GM13976 (cell line): ENCODE data around the gene SCAPER.
"Not testable (repeated sequence)": the region's sequence is repeated elsewhere in the genome, so short reads cannot be mapped to it uniquely, and the experiment has no call there.

Experiments used
- DNase-seq: peaks from one replicate; pipeline ENCODE4 v3.0.0; 2012; ENCODE audit warnings: low spot score
- in situ Hi-C: fragments of 300-500 bp; cut with MboI; formaldehyde crosslinking; loops from one replicate; pipeline ENCODE4 v1.12.0; 2022; ENCODE audit warnings: low sequenced_read_pairs, mixed read lengths, inconsistent platforms; ENCODE audit not compliant: unreplicated experiment
- TF ChIP-seq, protein P1 (sequence below): IDR thresholded peaks from 2 replicates; pipeline ENCODE4 v1.5.1; 2012; ENCODE audit warnings: borderline replicate concordance, mild to moderate bottlenecking; ENCODE audit not compliant: insufficient read depth; ENCODE audit errors: extremely low read depth, missing control alignments, control extremely low read depth

The SCAPER gene

DNA sequence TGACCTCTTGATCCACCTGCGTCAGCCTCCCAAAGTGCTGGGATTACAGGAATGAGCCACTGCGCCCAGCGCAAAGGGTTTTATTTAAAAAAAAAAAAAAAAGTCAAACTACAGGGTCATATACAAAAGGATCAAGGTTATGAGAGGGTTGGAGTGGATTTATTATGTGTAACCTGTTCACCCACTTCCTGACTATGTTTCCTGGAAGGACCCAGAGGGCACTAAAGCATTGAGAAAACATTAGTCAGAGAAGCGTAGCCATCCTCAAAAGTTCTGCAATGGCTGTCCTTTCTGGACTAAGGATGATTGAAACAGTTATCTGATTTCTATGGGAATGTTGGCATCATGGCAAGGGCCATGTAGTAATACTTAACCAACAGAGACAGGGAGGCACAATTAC is 7.3 kb upstream of the SCAPER start:
- TF ChIP-seq, protein P1, sequence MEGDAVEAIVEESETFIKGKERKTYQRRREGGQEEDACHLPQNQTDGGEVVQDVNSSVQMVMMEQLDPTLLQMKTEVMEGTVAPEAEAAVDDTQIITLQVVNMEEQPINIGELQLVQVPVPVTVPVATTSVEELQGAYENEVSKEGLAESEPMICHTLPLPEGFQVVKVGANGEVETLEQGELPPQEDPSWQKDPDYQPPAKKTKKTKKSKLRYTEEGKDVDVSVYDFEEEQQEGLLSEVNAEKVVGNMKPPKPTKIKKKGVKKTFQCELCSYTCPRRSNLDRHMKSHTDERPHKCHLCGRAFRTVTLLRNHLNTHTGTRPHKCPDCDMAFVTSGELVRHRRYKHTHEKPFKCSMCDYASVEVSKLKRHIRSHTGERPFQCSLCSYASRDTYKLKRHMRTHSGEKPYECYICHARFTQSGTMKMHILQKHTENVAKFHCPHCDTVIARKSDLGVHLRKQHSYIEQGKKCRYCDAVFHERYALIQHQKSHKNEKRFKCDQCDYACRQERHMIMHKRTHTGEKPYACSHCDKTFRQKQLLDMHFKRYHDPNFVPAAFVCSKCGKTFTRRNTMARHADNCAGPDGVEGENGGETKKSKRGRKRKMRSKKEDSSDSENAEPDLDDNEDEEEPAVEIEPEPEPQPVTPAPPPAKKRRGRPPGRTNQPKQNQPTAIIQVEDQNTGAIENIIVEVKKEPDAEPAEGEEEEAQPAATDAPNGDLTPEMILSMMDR: no peak
- in situ Hi-C loops: no loop called here

DNA sequence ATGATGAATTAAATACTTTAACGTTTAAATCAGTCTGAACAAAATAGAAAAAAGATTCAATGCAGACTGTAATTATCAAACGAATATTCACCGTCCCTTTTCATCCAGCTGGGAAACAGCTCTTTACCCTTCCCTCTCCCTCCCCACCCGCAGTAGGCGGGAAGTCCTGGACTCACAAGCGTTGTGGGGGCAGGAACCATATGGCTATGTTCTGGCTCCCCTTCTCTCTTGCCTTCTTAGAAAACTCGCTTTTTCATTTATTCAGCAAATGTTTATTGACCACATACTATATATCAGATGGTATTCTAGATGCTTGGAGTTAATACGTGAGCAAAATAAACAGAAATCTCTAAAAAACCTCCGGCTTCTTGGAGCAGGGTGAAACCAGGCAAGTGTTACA is 715 bp upstream of the SCAPER start:
- TF ChIP-seq, protein P1: no peak
- no peak for DNase-seq
- in situ Hi-C loops: no loop called here

More for the DNA sequence above, 7.3 kb upstream of the SCAPER start:
- DNase-seq: no peak

DNA sequence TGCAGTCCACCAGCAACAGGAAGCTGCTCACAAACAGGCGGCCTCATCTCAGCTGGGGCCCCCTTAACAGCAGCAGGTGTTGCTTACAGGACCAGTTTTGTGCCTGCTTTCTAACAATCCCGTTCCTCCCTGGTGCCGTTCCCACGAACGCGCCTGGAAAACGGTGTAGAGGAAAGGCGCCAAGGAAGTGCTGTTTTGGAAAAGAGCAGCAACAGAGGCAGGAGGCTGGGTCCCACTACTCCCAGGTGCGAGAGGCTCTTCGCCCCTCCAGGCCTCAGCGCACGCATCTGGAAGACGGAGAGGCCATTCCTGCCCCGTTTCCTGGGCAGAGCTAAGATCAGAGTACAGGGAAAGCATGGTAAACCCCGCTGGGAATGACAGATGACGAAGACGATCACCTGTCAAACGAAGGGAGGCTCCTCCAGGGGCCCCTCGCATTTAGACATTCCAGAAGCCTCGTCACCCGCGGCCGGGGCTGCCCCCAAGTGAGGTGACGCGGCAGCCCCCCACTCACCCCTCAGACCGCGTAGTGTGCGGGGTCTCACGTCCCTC is 603 bp downstream of the SCAPER start:
- DNase-seq: peak; percentile 37
- TF ChIP-seq, protein P1: no peak
- in situ Hi-C loops: no loop called here

DNA sequence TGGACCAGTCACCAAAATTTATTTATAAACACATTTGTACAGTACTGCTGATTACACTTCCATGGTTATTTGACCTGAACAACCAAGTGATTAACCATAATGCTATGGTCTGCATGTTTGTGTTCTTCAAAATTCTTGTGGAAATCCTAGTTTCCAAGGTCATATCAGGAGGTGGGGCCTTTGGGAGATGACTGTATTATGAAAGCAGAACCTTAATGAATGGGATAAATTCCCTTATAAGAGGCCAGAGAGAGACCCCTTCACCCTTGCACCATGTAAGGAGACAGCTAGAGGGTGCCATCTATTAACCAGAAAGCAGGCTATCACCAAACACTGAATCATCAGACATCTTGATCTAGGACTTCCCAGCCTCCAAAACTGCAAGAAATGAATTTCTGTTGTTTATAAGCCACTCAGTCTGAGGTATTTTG is 1.9 kb downstream of the SCAPER start:
- in situ Hi-C loops: no loop called here
- TF ChIP-seq, protein P1: peak; percentile 50
- peak; percentile 44 for DNase-seq

DNA sequence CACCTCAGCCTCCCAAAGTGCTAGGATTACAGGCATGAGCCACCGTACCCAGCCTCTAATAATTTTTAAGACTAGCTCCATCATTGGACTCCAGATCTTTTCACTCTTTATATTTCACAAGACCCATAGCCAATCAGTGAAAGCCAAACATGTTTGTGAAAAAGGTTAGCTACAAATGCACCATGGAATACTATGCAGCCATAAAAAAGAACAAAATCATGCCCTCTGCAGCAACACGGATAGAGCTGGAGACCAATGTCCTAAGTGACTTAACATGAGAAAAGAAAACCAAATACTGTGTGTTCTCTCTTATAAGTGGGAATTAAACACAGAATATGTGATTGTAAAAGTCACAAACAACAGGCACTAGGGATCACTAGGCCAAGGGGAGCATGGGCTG is 3.2 kb downstream of the SCAPER start:
- in situ Hi-C loops: no loop called here
- TF ChIP-seq, protein P1: no peak
- no peak for DNase-seq

DNA sequence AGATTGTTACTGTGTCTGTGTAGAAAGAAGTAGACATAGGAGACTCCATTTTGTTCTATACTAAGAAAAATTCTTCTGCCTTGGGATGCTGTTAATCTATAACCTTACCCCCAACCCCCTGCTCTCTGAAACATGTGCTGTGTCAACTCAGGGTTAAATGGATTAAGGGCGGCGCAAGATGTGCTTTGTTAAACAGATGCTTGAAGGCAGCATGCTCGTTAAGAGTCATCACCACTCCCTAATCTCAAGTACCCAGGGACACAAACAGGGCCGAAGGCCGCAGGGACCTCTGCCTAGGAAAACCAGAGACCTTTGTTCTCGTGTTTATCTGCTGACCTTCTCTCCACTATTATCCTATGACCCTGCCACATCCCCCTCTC is 5.2 kb downstream of the SCAPER start:
- DNase-seq, in situ Hi-C loops: not testable (repeated sequence)

DNA sequence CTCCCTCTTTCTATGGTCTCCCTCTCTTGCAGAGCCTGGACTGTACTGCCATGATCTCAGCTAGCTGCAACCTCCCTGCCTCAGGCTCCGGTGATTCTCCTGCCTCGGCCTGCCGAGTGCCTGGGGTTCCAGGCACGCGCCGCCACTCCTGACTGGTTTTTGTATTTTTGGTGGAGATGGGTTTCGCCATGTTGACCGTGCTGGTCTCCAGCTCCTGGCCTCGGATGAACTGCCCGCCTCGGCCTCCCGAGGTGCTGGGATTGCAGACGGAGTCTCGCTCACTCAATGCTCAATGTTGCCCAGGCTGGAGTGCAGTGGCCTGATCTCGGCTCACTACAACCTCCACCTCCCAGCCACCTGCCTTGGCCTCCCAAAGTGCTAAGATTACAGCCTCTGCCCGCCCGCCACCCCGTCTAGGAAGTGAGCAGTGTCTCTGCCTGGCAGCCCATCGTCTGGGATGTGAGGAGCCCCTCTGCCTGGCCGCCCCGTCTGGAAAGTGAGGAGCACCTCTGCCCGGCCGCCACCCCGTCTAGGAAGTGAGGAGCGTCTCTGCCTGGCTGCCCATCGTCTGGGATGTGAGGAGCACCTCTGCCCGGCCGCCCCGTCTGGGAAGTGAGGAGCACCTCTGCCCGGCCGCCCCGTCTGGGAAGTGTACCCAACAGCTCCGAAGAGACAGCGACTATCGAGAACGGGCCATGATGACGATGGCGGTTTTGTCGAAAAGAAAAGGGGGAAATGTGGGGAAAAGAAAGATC is 5.8 kb downstream of the SCAPER start:
- in situ Hi-C loops, DNase-seq: not testable (repeated sequence)
